ENCODE results near the gene BRME1.

BRME1 gene

DNA sequence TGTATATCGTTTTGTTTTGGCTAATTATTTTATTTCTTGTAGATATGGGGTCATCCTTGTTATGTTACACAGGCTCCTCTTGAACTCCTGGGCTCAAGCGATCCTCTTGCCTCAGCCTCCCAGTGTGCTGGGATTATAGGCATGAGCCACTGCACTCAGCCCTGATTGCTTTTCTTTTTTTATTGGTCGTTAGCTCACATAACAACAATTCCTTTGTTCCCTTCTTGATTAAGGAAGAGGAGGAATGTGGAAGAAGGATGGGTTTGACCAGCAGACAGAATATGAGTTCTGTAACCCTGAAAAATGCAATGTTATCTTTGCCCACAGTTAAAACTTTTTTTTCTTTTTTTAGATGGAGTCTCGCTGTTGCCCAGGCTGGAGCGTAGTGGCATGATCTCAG is 11.4 kb downstream of the BRME1 start:
- no peak for DNase-seq
- Histone ChIP-seq H3K23ac (ENCODE audit: low read length) (no peak overlapping the region), H3K79me1 (ENCODE audit: low read length) (no peaks in the 10 kb centered on the region)

DNA sequence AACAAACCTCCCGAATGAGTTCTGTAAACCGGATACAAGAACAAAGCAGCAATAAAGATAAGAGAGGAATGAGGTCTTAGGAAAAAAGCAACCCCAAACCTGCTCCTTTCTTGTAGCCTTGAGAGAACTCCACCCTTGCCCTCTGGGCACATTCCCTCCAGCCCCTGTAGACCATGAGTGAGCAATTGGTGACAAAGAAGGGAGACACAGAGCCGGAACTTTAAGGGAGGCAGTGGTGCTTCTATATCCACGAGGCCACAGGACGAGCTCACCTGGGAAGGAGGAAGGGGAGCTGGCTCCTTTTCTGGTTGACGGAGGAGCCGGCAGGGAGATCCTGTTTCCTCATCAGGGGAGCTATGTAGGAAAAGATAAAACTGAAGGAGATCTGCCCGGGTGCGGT is 13.0 kb downstream of the BRME1 start:
- no peak overlapping the region for H3K9ac ChIP-seq (ENCODE audit: low read length)
- no peak overlapping the region for H2AK5ac ChIP-seq (ENCODE audit: low read length)
- H3K4ac ChIP-seq (ENCODE audit: low read depth, low read length): no peak overlapping the region
- H3K18ac ChIP-seq (ENCODE audit: low read length): no peak overlapping the region
- no peak overlapping the region for H3K14ac ChIP-seq (ENCODE audit: low read length)
- no peak overlapping the region for H2BK120ac ChIP-seq (ENCODE audit: insufficient read depth, low read length, poor library complexity)
- no peaks in the 10 kb centered on the region for H3K9me3 ChIP-seq (ENCODE audit: insufficient read depth, low read depth, low read length)
- H3K79me1 ChIP-seq (ENCODE audit: low read length): no peaks in the 10 kb centered on the region
- H4K91ac ChIP-seq (ENCODE audit: low read depth, low read length): no peak overlapping the region
- H3K27ac ChIP-seq (ENCODE audit: low read depth, low read length): no peak overlapping the region
- no peaks in the 10 kb centered on the region for H3K79me2 ChIP-seq (ENCODE audit: control insufficient read depth, insufficient read depth, low read length, poor library complexity)
- H4K8ac ChIP-seq (ENCODE audit: low read depth, low read length): no peak overlapping the region
- WGBS (ENCODE audit: extremely low coverage, insufficient coverage, insufficient read length): no CpG with 5 or more reads among the region's 9 CpGs
- no peak overlapping the region for H2BK12ac ChIP-seq (ENCODE audit: low read length)
- H3K4me1 ChIP-seq (ENCODE audit: control insufficient read depth in 1 of 2, insufficient read depth in 2 of 2, low read length in 2 of 2): peaks cover 2 to 7% of the 10 kb centered on the region in 2 experiments
- DNase-seq: peak in 1 of 2 donors; percentile 9
- no peaks in the 10 kb centered on the region for H3K36me3 ChIP-seq (ENCODE audit: control insufficient read depth in 1 of 2, insufficient read depth in 2 of 2, low read length in 2 of 2)
- no peak overlapping the region for H3K23ac ChIP-seq (ENCODE audit: low read length)
- H3K4me2 ChIP-seq (ENCODE audit: low read length): no peak overlapping the region
- no peak overlapping the region for H3K4me3 ChIP-seq (ENCODE audit: low read depth, low read length)
- H4K12ac ChIP-seq (ENCODE audit: low read depth, low read length): no peak overlapping the region
- H2AFZ ChIP-seq (ENCODE audit: insufficient read depth, low read length, poor library complexity): peak overlapping the region; percentile 45
- no peak overlapping the region for H2BK5ac ChIP-seq (ENCODE audit: low read depth, low read length, poor library complexity)
- no peaks in the 10 kb centered on the region for H3K27me3 ChIP-seq (ENCODE audit: insufficient read depth, low read length)

More for the DNA sequence above, 11.4 kb downstream of the BRME1 start:
- Histone ChIP-seq H3K9me3 (ENCODE audit: insufficient read depth, low read depth, low read length) (no peaks in the 10 kb centered on the region), H3K4ac (ENCODE audit: low read depth, low read length) (no peak overlapping the region), H4K91ac (ENCODE audit: low read depth, low read length) (no peak overlapping the region), H3K27me3 (ENCODE audit: insufficient read depth, low read length) (no peaks in the 10 kb centered on the region), H2BK120ac (ENCODE audit: insufficient read depth, low read length, poor library complexity) (no peak overlapping the region), H4K12ac (ENCODE audit: low read depth, low read length) (no peak overlapping the region), H2BK5ac (ENCODE audit: low read depth, low read length, poor library complexity) (no peak overlapping the region), H4K8ac (ENCODE audit: low read depth, low read length) (no peak overlapping the region), H3K79me2 (ENCODE audit: control insufficient read depth, insufficient read depth, low read length, poor library complexity) (no peaks in the 10 kb centered on the region), H2AK5ac (ENCODE audit: low read length) (no peak overlapping the region), H3K18ac (ENCODE audit: low read length) (no peak overlapping the region), H3K14ac (ENCODE audit: low read length) (no peak overlapping the region), H3K36me3 (ENCODE audit: control insufficient read depth in 1 of 2, insufficient read depth in 2 of 2, low read length in 2 of 2) (no peaks in the 10 kb centered on the region), H2BK12ac (ENCODE audit: low read length) (no peak overlapping the region), H3K4me1 (ENCODE audit: control insufficient read depth in 1 of 2, insufficient read depth in 2 of 2, low read length in 2 of 2) (peaks cover 2 to 7% of the 10 kb centered on the region in 2 experiments), H3K4me2 (ENCODE audit: low read length) (no peak overlapping the region), H3K9ac (ENCODE audit: low read length) (no peak overlapping the region), H2AFZ (ENCODE audit: insufficient read depth, low read length, poor library complexity) (no peak overlapping the region), H3K27ac (ENCODE audit: low read depth, low read length) (no peak overlapping the region), H3K4me3 (ENCODE audit: low read depth, low read length) (no peak overlapping the region)
- WGBS (ENCODE audit: extremely low coverage, insufficient coverage, insufficient read length): no CpG with 5 or more reads among the region's 5 CpGs

GRCh38 chr19:13890136-13890535 is 15.8 kb downstream of the BRME1 start:
- H3K18ac ChIP-seq (ENCODE audit: low read length): no peak overlapping the region
- no peak overlapping the region for H4K12ac ChIP-seq (ENCODE audit: low read depth, low read length)
- H3K36me3 ChIP-seq (ENCODE audit: control insufficient read depth in 1 of 2, insufficient read depth in 2 of 2, low read length in 2 of 2): no peaks in the 10 kb centered on the region

GRCh38 chr19:13888281-13888680 is 17.6 kb downstream of the BRME1 start:
- no peaks in the 10 kb centered on the region for H3K36me3 ChIP-seq (ENCODE audit: control insufficient read depth in 1 of 2, insufficient read depth in 2 of 2, low read length in 2 of 2)
- H3K27me3 ChIP-seq (ENCODE audit: insufficient read depth, low read length): no peaks in the 10 kb centered on the region
- no peaks in the 10 kb centered on the region for H3K9me3 ChIP-seq (ENCODE audit: insufficient read depth, low read depth, low read length)
- WGBS (ENCODE audit: extremely low coverage, insufficient coverage, insufficient read length): no CpG with 5 or more reads among the region's 16 CpGs
- no peak overlapping the region for H4K91ac ChIP-seq (ENCODE audit: low read depth, low read length)
- H2BK120ac ChIP-seq (ENCODE audit: insufficient read depth, low read length, poor library complexity): no peak overlapping the region
- no peaks in the 10 kb centered on the region for H3K79me2 ChIP-seq (ENCODE audit: control insufficient read depth, insufficient read depth, low read length, poor library complexity)
- no peak overlapping the region for H4K12ac ChIP-seq (ENCODE audit: low read depth, low read length)
- no peaks in the 10 kb centered on the region for H3K79me1 ChIP-seq (ENCODE audit: low read length)
- no peak overlapping the region for H3K9ac ChIP-seq (ENCODE audit: low read length)
- no peak overlapping the region for H3K23ac ChIP-seq (ENCODE audit: low read length)
- no peak overlapping the region for H4K8ac ChIP-seq (ENCODE audit: low read depth, low read length)
- H3K27ac ChIP-seq (ENCODE audit: low read depth, low read length): no peak overlapping the region
- H3K4me3 ChIP-seq (ENCODE audit: low read depth, low read length): no peak overlapping the region
- no peak overlapping the region for H3K4ac ChIP-seq (ENCODE audit: low read depth, low read length)
- H2AFZ ChIP-seq (ENCODE audit: insufficient read depth, low read length, poor library complexity): no peak overlapping the region
- no peak overlapping the region for H2BK5ac ChIP-seq (ENCODE audit: low read depth, low read length, poor library complexity)
- H2AK5ac ChIP-seq (ENCODE audit: low read length): no peak overlapping the region
- H3K4me2 ChIP-seq (ENCODE audit: low read length): no peak overlapping the region
- no peak overlapping the region for H3K18ac ChIP-seq (ENCODE audit: low read length)
- H3K4me1 ChIP-seq (ENCODE audit: control insufficient read depth in 1 of 2, insufficient read depth in 2 of 2, low read length in 2 of 2): peaks cover 5 to 10% of the 10 kb centered on the region in 2 experiments
- DNase-seq: no peak
- no peak overlapping the region for H3K14ac ChIP-seq (ENCODE audit: low read length)
- H2BK12ac ChIP-seq (ENCODE audit: low read length): no peak overlapping the region

More at GRCh38 chr19:13890136-13890535, 15.8 kb downstream of the BRME1 start:
- Histone ChIP-seq H3K27ac (ENCODE audit: low read depth, low read length) (no peak overlapping the region), H4K8ac (ENCODE audit: low read depth, low read length) (no peak overlapping the region), H3K4me3 (ENCODE audit: low read depth, low read length) (no peak overlapping the region), H3K79me1 (ENCODE audit: low read length) (no peaks in the 10 kb centered on the region), H3K9me3 (ENCODE audit: insufficient read depth, low read depth, low read length) (no peaks in the 10 kb centered on the region), H3K27me3 (ENCODE audit: insufficient read depth, low read length) (no peaks in the 10 kb centered on the region), H3K9ac (ENCODE audit: low read length) (no peak overlapping the region), H2BK12ac (ENCODE audit: low read length) (no peak overlapping the region), H2AK5ac (ENCODE audit: low read length) (no peak overlapping the region), H3K4me1 (ENCODE audit: control insufficient read depth in 1 of 2, insufficient read depth in 2 of 2, low read length in 2 of 2) (peaks cover 2 to 7% of the 10 kb centered on the region in 2 experiments), H3K4ac (ENCODE audit: low read depth, low read length) (no peak overlapping the region), H2AFZ (ENCODE audit: insufficient read depth, low read length, poor library complexity) (no peak overlapping the region), H3K14ac (ENCODE audit: low read length) (no peak overlapping the region), H2BK5ac (ENCODE audit: low read depth, low read length, poor library complexity) (no peak overlapping the region), H4K91ac (ENCODE audit: low read depth, low read length) (no peak overlapping the region), H3K23ac (ENCODE audit: low read length) (no peak overlapping the region), H3K79me2 (ENCODE audit: control insufficient read depth, insufficient read depth, low read length, poor library complexity) (no peaks in the 10 kb centered on the region), H2BK120ac (ENCODE audit: insufficient read depth, low read length, poor library complexity) (no peak overlapping the region), H3K4me2 (ENCODE audit: low read length) (no peak overlapping the region)
- WGBS (ENCODE audit: extremely low coverage, insufficient coverage, insufficient read length): no CpG with 5 or more reads among the region's 13 CpGs
- DNase-seq: no peak
